Umbilical cord (tissue), 2 donors: ENCODE data around the gene LRRC71. TPM values are rescaled to one million over a fixed set of nuclear protein-coding genes. Genes with fewer than 3 reads are reported as not detected.

ENCODE experiments used
- DNase-seq: peaks from one replicate; pipeline ENCODE4 v3.0.0-alpha.2; 2015; ENCODE audit warnings: low spot score
- total RNA-seq: library from RNA; depleted of rRNA; stranded (reverse); fragments of >200 nt; gene quantifications from one replicate; pipeline ENCODE4 v1.2.3, GENCODE V29; 2014; ENCODE audit warnings: low replicate concordance; ENCODE audit not compliant: insufficient read depth

The LRRC71 gene
- total RNA-seq, result not detected

GRCh38 chr1:156920233-156921052 is at the start of gene LRRC71:
Gene LRRC71 (plus strand): TSS chr1:156920632. CDS start chr1:156920804, 172 bp downstream.
- peak; percentile 88 for DNase-seq

- DNase-seq, result no peak
These were observed 46.8 kb upstream of the LRRC71 start for GRCh38 chr1:156873659-156874058.

GRCh38 chr1:156874142-156874541 is 46.3 kb upstream of the LRRC71 start:
- DNase-seq, result no peak

- DNase-seq, result no peak
These were observed 45.7 kb upstream of the LRRC71 start for GRCh38 chr1:156874572-156875340.

- DNase-seq, result no peak
These were observed 45.2 kb upstream of the LRRC71 start for GRCh38 chr1:156875341-156875615.

GRCh38 chr1:156876281-156876680 is 44.2 kb upstream of the LRRC71 start:
- no peak for DNase-seq

GRCh38 chr1:156877433-156878170 is 42.8 kb upstream of the LRRC71 start:
- DNase-seq, result no peak

- no peak for DNase-seq
These were observed 40.6 kb upstream of the LRRC71 start for GRCh38 chr1:156879876-156880275.

GRCh38 chr1:156880473-156880872 is 40.0 kb upstream of the LRRC71 start:
- DNase-seq, result no peak

GRCh38 chr1:156881101-156881500 is 39.3 kb upstream of the LRRC71 start:
- no peak for DNase-seq

GRCh38 chr1:156881663-156882062 is 38.8 kb upstream of the LRRC71 start:
- no peak for DNase-seq

- no peak for DNase-seq
These were observed 37.9 kb upstream of the LRRC71 start for GRCh38 chr1:156882543-156882942.

- DNase-seq, result no peak
These were observed 36.5 kb upstream of the LRRC71 start for GRCh38 chr1:156883919-156884318.

- peak; percentile 57 for DNase-seq
These were observed 35.8 kb upstream of the LRRC71 start for GRCh38 chr1:156884560-156885184.

- DNase-seq, result no peak
These were observed 35.1 kb upstream of the LRRC71 start for GRCh38 chr1:156885314-156885713.

GRCh38 chr1:156885880-156886355 is 34.5 kb upstream of the LRRC71 start:
- no peak for DNase-seq

- DNase-seq, result no peak
These were observed 33.7 kb upstream of the LRRC71 start for GRCh38 chr1:156886583-156887281.

GRCh38 chr1:156887317-156887716 is 33.1 kb upstream of the LRRC71 start:
- no peak for DNase-seq

- no peak for DNase-seq
These were observed 32.7 kb upstream of the LRRC71 start for GRCh38 chr1:156887734-156888133.

GRCh38 chr1:156889802-156890580 is 30.4 kb upstream of the LRRC71 start:
- peak; percentile 88 for DNase-seq
